Left renal pelvis (tissue), 4 donors: ENCODE results near the gene IP6K3. TPM values are rescaled to one million over a fixed set of nuclear protein-coding genes. Genes with fewer than 3 reads are reported as not detected.

Experiments used
- DNase-seq, 4 donors: peaks; one replicate each; pipeline ENCODE4 v3.0.0-alpha.2; 2013; ENCODE audit warnings: low read depth in 4 of 4, low spot score in 3 of 4
- polyA plus RNA-seq, 4 donors: library from polyadenylated mRNA; unstranded; fragments of 120-200 nt; gene quantifications; one replicate each; pipeline ENCODE4 v1.2.1, GENCODE V29; 2013; ENCODE audit not compliant: insufficient read length in 4 of 4

Gene IP6K3, protein sequence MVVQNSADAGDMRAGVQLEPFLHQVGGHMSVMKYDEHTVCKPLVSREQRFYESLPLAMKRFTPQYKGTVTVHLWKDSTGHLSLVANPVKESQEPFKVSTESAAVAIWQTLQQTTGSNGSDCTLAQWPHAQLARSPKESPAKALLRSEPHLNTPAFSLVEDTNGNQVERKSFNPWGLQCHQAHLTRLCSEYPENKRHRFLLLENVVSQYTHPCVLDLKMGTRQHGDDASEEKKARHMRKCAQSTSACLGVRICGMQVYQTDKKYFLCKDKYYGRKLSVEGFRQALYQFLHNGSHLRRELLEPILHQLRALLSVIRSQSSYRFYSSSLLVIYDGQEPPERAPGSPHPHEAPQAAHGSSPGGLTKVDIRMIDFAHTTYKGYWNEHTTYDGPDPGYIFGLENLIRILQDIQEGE
- 1 to 10 TPM in 2 of 4 donors, under 1 TPM in 2; 0.72 to 2.0 (median 1.1) TPM for polyA plus RNA-seq

GRCh38 chr6:33746651-33747100, at the start of gene IP6K3:
Gene IP6K3, minus strand, starts transcription at chr6:33746905. Its CDS starts 11,429 bp downstream, at chr6:33735476.
- DNase-seq: no peak

- no peak for DNase-seq
Measured at GRCh38 chr6:33794910-33795623, 48.4 kb upstream of the IP6K3 start.

GRCh38 chr6:33792981-33793380, 46.3 kb upstream of the IP6K3 start:
- no peak for DNase-seq

DNA sequence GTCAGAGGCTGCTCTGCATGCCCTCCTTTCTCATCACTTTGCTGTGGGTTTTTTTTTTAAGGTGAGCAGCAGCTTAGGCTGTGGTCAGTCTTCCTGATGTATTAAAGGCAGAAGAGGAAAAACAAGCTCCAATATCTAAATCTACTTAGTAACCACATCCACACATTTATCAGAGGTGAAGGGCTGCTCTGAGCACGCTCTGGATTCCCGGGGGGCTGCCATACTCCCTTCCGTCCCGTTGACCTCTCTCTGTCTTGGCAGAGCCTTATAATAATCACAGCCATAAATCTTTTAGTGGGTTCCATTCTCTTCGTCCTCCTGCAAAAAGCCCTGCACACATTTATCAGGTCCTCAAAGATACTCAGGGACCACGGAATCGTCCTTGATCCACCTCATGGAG, 44.9 kb upstream of the IP6K3 start:
- DNase-seq: no peak

GRCh38 chr6:33790910-33791309, 44.2 kb upstream of the IP6K3 start:
- no peak for DNase-seq

DNA sequence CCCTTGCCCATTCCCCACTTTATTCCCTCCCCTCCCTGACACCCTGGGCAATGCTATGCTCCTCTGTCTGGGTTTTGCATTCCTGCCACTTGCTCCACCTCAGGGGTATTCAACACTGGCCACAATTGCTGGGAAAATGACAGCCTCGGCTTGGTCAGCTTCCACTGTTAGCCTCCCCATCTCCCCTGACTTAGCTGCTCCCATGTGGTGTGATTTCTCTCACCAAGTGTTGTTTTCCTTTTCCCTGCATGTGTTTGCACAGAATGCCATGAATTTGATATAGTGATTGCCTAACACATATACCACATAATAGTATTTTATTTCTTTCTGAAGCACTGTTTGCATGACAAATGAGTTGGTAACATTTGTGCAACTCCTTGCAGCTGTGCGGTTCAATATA, 43.7 kb upstream of the IP6K3 start:
- DNase-seq: no peak

- DNase-seq: no peak
Measured at GRCh38 chr6:33789550-33789895, 42.8 kb upstream of the IP6K3 start.

- peak; percentile 84 to 91 (median 86) for DNase-seq
Measured at GRCh38 chr6:33788694-33789549, 42.2 kb upstream of the IP6K3 start, which contains the start of gene LEMD2. Gene LEMD2, minus strand, starts transcription at chr6:33789130. Its CDS starts 14 bp downstream, at chr6:33789116.

DNA sequence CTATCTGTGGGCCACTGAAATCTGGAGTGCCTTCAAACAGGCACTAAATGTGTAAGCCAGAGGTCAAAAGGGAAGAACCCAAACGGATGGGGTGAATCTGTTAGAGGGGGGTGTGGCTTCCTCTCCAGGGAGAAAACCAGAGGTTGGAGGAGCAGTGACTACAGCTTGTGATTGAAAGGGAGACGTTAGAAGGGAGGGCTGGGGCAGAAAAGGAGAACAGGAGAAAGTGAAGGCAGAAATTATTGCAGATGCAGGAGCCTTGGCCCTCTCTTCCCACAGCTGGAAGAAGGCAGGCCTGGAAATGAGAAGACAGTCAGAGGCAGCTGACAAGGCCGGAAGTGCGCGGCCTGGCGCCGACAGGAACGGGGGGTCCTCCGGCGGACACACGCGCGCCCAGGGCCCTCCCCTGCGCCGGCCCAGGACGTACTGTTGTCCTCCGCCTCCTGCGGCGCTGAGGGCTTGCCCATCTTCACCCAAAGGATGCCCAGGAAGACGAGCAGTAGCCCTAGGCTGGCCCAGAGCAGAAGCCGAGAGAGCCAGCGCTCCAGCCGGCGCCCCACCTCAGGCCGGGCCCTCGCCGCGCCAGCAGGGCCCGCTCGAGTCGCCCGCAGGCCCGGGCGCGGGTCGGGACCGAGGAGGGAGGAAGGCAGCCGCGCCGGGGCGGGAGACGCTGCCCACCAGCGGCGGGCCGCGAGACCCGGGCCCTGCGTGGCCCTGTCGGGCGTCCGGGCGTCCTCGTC, 41.4 kb upstream of the IP6K3 start:
- DNase-seq: peak in 1 of 4 donors; percentile 37

- DNase-seq: no peak
Measured at GRCh38 chr6:33787346-33787953, 40.7 kb upstream of the IP6K3 start.

DNA sequence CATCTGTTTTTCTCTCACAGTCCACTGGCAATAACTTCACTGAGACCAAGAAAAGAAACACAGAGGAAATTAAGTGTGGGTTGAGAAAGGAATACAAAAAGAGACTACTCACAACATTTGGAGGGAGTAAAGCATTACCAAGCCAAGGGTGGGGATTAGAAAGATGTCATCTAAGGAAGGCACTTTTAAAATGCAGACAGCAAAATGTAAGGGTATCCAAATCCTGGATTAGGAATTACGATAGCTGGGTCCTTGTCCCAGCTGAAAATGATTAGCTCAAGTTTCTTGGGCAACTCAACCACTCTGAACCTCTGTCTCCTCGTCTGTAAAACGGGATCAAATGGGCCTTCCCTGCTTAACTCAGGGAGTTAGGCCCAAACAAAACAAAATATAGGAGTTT, 40.0 kb upstream of the IP6K3 start:
- DNase-seq: no peak

- no peak for DNase-seq
Measured at GRCh38 chr6:33785778-33786177, 39.1 kb upstream of the IP6K3 start.

GRCh38 chr6:33784787-33785186, 38.1 kb upstream of the IP6K3 start:
- no peak for DNase-seq

GRCh38 chr6:33783781-33784520, 37.2 kb upstream of the IP6K3 start:
- DNase-seq: no peak

DNA sequence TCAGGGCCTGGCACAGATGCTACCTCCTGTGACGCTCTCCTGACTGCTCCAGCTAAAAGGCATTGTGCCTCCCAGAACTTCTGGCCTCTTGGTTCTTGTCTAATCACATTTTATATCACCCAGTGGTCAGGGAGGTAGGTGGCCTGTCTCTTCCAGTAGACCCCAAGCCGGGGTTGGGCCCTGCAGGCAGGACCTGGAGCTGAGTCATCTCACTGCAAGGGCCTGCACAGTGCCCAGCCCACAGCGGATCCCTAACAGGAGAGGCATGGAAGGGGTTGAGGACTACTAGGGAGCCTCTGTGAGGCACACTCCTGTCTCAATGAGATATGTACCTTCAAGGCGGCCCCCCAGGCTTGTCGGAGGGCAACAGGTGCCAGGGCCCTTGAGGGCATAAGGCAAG, 35.9 kb upstream of the IP6K3 start:
- DNase-seq: no peak

- DNase-seq: no peak
Measured at GRCh38 chr6:33781131-33781975, 34.6 kb upstream of the IP6K3 start.

DNA sequence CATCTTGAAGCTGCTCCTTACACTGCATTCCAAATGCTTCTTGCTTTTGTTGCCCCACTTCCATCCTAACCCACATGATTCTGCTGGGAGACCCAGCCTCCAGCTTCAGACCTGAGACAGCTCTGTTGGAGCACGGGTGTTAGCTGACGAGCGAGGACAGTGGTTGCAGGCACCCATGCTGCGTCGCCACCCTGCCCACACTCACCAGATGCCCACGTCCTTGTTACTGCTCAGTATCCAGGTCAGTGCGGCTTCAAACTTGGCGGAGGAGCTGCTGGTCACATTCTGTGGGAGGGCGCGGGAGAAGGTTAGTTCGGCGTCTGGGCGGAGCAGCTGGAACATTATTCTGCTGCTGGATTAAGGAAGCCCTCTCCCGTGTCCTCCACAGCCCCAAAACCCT, 33.2 kb upstream of the IP6K3 start:
- no peak for DNase-seq

DNA sequence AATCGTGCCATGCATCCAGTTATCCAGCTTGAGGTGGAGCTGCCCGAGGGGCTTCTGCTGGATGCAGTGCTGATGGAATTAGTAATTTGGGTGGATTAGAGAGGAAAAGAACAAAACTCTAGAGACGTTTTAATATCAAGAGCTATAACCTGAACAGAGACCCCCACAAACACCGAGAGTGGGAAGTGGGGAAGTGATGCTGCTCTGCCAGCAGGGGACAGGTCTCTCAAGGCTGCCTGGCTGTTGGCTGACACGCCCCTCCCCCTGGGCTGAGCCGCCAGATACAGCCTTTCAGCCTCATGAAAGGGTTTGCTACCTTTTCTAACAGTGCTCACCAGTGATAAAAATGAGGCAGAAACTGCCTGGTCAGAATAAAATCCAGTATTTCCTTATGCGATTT, 32.6 kb upstream of the IP6K3 start:
- DNase-seq: no peak
